Astrocyte (in vitro differentiated cells and primary cell): ENCODE data around the gene MED22.

Experiments
- EZH2 ChIP-seq: IDR thresholded peaks from 2 replicates; pipeline ENCODE4 v1.6.1; 2012; ENCODE audit warnings: mild to moderate bottlenecking, low read length, inconsistent platforms; ENCODE audit not compliant: insufficient read depth
- TF ChIP-seq, protein P1 (sequence below): IDR thresholded peaks from 2 replicates; pipeline ENCODE4 v1.5.1; 2011; ENCODE audit warnings: low read depth, mild to moderate bottlenecking, inconsistent platforms, low read length, moderate library complexity; ENCODE audit not compliant: insufficient read depth

DNA sequence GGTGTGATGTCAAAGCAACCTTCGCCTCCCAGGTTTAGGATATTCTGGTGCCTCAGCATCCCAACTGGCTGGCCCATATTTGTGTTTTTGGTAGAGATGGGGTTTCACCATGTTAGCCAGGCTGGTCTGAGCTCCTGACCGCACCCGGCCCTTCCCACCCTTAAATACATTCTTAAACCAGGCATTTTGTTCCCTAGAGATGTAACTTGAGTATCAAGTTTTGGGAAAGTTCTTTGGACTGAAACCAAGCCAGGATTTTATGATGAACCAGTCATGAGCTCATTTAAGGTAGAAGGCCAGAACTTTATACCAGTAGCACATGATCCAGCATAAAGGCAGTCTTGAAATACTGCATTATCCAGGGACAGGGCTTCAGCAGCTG is 3.6 kb upstream of the MED22 start:
- TF ChIP-seq, protein P1, sequence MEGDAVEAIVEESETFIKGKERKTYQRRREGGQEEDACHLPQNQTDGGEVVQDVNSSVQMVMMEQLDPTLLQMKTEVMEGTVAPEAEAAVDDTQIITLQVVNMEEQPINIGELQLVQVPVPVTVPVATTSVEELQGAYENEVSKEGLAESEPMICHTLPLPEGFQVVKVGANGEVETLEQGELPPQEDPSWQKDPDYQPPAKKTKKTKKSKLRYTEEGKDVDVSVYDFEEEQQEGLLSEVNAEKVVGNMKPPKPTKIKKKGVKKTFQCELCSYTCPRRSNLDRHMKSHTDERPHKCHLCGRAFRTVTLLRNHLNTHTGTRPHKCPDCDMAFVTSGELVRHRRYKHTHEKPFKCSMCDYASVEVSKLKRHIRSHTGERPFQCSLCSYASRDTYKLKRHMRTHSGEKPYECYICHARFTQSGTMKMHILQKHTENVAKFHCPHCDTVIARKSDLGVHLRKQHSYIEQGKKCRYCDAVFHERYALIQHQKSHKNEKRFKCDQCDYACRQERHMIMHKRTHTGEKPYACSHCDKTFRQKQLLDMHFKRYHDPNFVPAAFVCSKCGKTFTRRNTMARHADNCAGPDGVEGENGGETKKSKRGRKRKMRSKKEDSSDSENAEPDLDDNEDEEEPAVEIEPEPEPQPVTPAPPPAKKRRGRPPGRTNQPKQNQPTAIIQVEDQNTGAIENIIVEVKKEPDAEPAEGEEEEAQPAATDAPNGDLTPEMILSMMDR, result no peak
- no peak for TF ChIP-seq EZH2
